ENCODE results near the gene CLBA1.

GRCh38 chr14:104937694-104938365, 47.8 kb upstream of the CLBA1 start:
- TF ChIP-seq YY1 (IDR thresholded peaks at IDR 0.05; ENCODE audit: insufficient read depth, insufficient read length) (no peak), ZNF274 (IDR thresholded peaks at IDR 0.05; ENCODE audit: low read depth, low read length) (no peak), SUZ12 (IDR thresholded peaks at IDR 0.05; ENCODE audit: extremely low read depth, insufficient read depth, insufficient read length) (no peak)

All from NT2/D1 (cell line).